ENCODE results near the gene IRF4.

GRCh38 chr6:445571-446417 lies 54.2 kb downstream of the IRF4 start:
- TF ChIP-seq CTCF (IDR thresholded peaks at IDR 0.05; ENCODE audit: insufficient read depth, low read length, poor library complexity, severe bottlenecking), result no peak
- no peak for TF ChIP-seq EZH2phosphoT487 (conservative IDR thresholded peaks at IDR 0.05; ENCODE audit: low read length)
